CD14-positive monocyte (primary cell): ENCODE results near the gene CHML. TPM values are rescaled to one million over a fixed set of nuclear protein-coding genes. Genes with fewer than 3 reads are reported as not detected.

ENCODE experiments used
- DNase-seq, 3 donors: peaks; one replicate each; pipeline ENCODE4 v3.0.0-alpha.2; 2011 to 2022
- H2AFZ ChIP-seq: 2 replicates; pipeline ENCODE4 v1.6.0; 2012; ENCODE audit warnings: mild to moderate bottlenecking, low read depth, low read length, inconsistent platforms; ENCODE audit not compliant: insufficient read depth, poor library complexity, severe bottlenecking
- H3K27ac ChIP-seq, 2 donors: 1 replicate in 1 of 2; 2 replicates in 1 of 2; pipeline ENCODE4 v1.5.1; 2012 to 2013; ENCODE audit warnings: low read length in 2 of 2, control low read depth in 1 of 2, inconsistent platforms in 1 of 2, low read depth in 1 of 2, mild to moderate bottlenecking in 1 of 2
- H3K27me3 ChIP-seq, 2 donors: one replicate each; pipeline versions ENCODE4 v1.6.0 to v1.6.1; 2011 to 2013; ENCODE audit warnings: low read length in 2 of 2; ENCODE audit not compliant: control insufficient read depth in 2 of 2, insufficient read depth in 2 of 2
- H3K36me3 ChIP-seq, 2 donors: replicated peaks in 1 of 2; 1 replicate in 1 of 2; 2 replicates in 1 of 2; pipeline versions ENCODE4 v1.5.1 to v1.6.1; 2012 to 2013; ENCODE audit warnings: low read length in 2 of 2, control low read depth in 1 of 2, inconsistent platforms in 1 of 2, mild to moderate bottlenecking in 1 of 2; ENCODE audit not compliant: insufficient read depth in 2 of 2, control insufficient read depth in 1 of 2
- H3K4me1 ChIP-seq, 2 donors: 1 replicate in 1 of 2; 2 replicates in 1 of 2; pipeline versions ENCODE4 v1.5.1 to v1.6.1; 2012 to 2013; ENCODE audit warnings: low read length in 2 of 2, control low read depth in 1 of 2, inconsistent platforms in 1 of 2, mild to moderate bottlenecking in 1 of 2, moderate library complexity in 1 of 2; ENCODE audit not compliant: insufficient read depth in 2 of 2, control insufficient read depth in 1 of 2
- H3K4me2 ChIP-seq: replicated peaks from 2 replicates; pipeline ENCODE3; 2012; ENCODE audit warnings: low read length, moderate library complexity, mild to moderate bottlenecking; ENCODE audit not compliant: poor library complexity, severe bottlenecking; ENCODE audit errors: extremely low read depth
- H3K4me3 ChIP-seq, 3 experiments: fragments of 200-600 bp in 1 of 3; sonication (generic) in 1 of 3; replicated peaks in 1 of 3; 1 replicate in 2 of 3; 2 replicates in 1 of 3; pipeline ENCODE4 v1.5.1; 2011 to 2013; ENCODE audit warnings: low read length in 3 of 3, mild to moderate bottlenecking in 3 of 3, control low read depth in 2 of 3, low read depth in 2 of 3, inconsistent platforms in 1 of 3, moderate library complexity in 1 of 3
- H3K79me2 ChIP-seq: 2 replicates; pipeline ENCODE4 v1.6.0; 2012; ENCODE audit warnings: mild to moderate bottlenecking, control low read depth, inconsistent platforms, low read length, moderate library complexity; ENCODE audit not compliant: insufficient read depth
- H3K9ac ChIP-seq: 2 replicates; pipeline ENCODE4 v1.6.0; 2017; ENCODE audit warnings: low read length, mild to moderate bottlenecking; ENCODE audit not compliant: insufficient read depth, poor library complexity, severe bottlenecking
- H3K9me3 ChIP-seq, 2 donors: replicated peaks in 1 of 2; 1 replicate in 1 of 2; 2 replicates in 1 of 2; pipeline versions ENCODE4 v1.5.1 to v1.6.1; 2012 to 2013; ENCODE audit warnings: low read length in 2 of 2, control low read depth in 1 of 2; ENCODE audit not compliant: control insufficient read depth in 1 of 2, insufficient read depth in 1 of 2
- H4K20me1 ChIP-seq: 2 replicates; pipeline ENCODE4 v1.6.0; 2012; ENCODE audit warnings: mild to moderate bottlenecking, low read length, control low read depth, moderate library complexity; ENCODE audit not compliant: insufficient read depth
- H3K27ac Mint-ChIP-seq, 7 donors: one replicate each; pipeline ENCODE4 v1.8.0; 2020; ENCODE audit warnings: mild to moderate bottlenecking in 7 of 7, mixed read lengths in 7 of 7, moderate library complexity in 6 of 7, inconsistent platforms in 2 of 7
- H3K27me3 Mint-ChIP-seq, 3 donors: one replicate each; pipeline ENCODE4 v1.8.0; 2021 to 2022; ENCODE audit warnings: low read depth in 3 of 3, mild to moderate bottlenecking in 3 of 3, mixed read lengths in 3 of 3, moderate library complexity in 3 of 3, inconsistent platforms in 1 of 3
- H3K36me3 Mint-ChIP-seq, 2 donors: one replicate each; pipeline ENCODE4 v1.8.0; 2020; ENCODE audit warnings: mixed read lengths in 2 of 2, inconsistent platforms in 1 of 2, mild to moderate bottlenecking in 1 of 2
- H3K4me1 Mint-ChIP-seq: one replicate; pipeline ENCODE4 v1.8.0; 2020; ENCODE audit warnings: mild to moderate bottlenecking, mixed read lengths
- H3K4me3 Mint-ChIP-seq, 2 donors: one replicate each; pipeline ENCODE4 v1.8.0; 2020; ENCODE audit warnings: mild to moderate bottlenecking in 2 of 2, mixed read lengths in 2 of 2, moderate library complexity in 1 of 2
- H3K9me3 Mint-ChIP-seq, 7 donors: one replicate each; pipeline ENCODE4 v1.8.0; 2020 to 2022; ENCODE audit warnings: mixed read lengths in 7 of 7, mild to moderate bottlenecking in 6 of 7, moderate library complexity in 6 of 7, inconsistent platforms in 2 of 7
- CTCF ChIP-seq: fragments of 200-600 bp; IDR thresholded peaks from one replicate; pipeline ENCODE4 v1.8.0; 2022; ENCODE audit warnings: antibody characterized with exemption, mild to moderate bottlenecking
- WGBS: methylation state at CpG from one replicate; pipeline ENCODE4 v1.1.5; 2013; ENCODE audit warnings: missing lambda C conversion rate; ENCODE audit not compliant: insufficient coverage; 5-methylcytosine and 5-hydroxymethylcytosine counted together
- intact Hi-C, 2 donors: fragments of 100-400 bp; cut with micrococcal nuclease; formaldehyde crosslinking; loops; one replicate each; pipeline versions ENCODE4 v1.15.0 to v1.15.1; 2023
- polyA plus RNA-seq, 3 donors: library from polyadenylated mRNA; depleted of rRNA in 1 of 3; unstranded in 2 of 3; stranded (reverse) in 1 of 3; fragments of 300-500 nt in 2 of 3; fragments of >200 nt in 1 of 3; fragmentation: Illumina TruSeq in 2 of 3; gene quantifications; 1 replicate in 2 of 3; 2 replicates in 1 of 3; pipeline ENCODE4 v1.2.3, GENCODE V29; 2012 to 2021

Gene CHML
- polyA plus RNA-seq, 3 donors = 3.4 to 6.6 (median 3.4) TPM

- Mint-ChIP-seq H3K36me3 (peaks cover 25 to 28% of the 10 kb centered on the region in 2 donors), H3K4me1 (peaks cover 33% of the 10 kb centered on the region), H3K9me3 (no peaks in the 10 kb centered on the region), H3K27ac (no peak overlapping the region), H3K4me3 (no peak overlapping the region), H3K27me3 (no peaks in the 10 kb centered on the region)
- intact Hi-C loops = loop anchor here in 1 of 2 donors (5.0 to 10.0 kb wide), 2 partner anchors 118 to 209 kb away; partner anchors contain the start of genes EXO1 and FH
- Histone ChIP-seq H3K4me3 (peak overlapping the region in 1 of 3 experiments; percentile 21), H3K36me3 (peaks cover 6 to 40% of the 10 kb centered on the region in 2 donors), H3K9ac (no peak overlapping the region), H3K9me3 (no peaks in the 10 kb centered on the region), H2AFZ (no peak overlapping the region), H3K79me2 (peaks cover 86% of the 10 kb centered on the region), H3K27me3 (no peaks in the 10 kb centered on the region), H3K4me2 (peak overlapping the region; percentile 28), H4K20me1 (peaks cover 7% of the 10 kb centered on the region), H3K27ac (peak overlapping the region in 1 of 2 donors; percentile 17), H3K4me1 (peaks cover 28 to 45% of the 10 kb centered on the region in 2 donors)
- no peak for DNase-seq
- no CpG with 5 or more reads among the region's 4 CpGs for WGBS
- TF ChIP-seq CTCF = no peak
Observed at GRCh38 chr1:241635556-241636152, 4.5 kb downstream of the CHML start.

- Histone ChIP-seq H3K36me3 (peaks cover 6 to 40% of the 10 kb centered on the region in 2 donors), H4K20me1 (peaks cover 1% of the 10 kb centered on the region), H3K4me3 (no peak overlapping the region), H3K9me3 (no peaks in the 10 kb centered on the region), H3K9ac (no peak overlapping the region), H3K27ac (no peak overlapping the region), H3K4me1 (peaks cover 16 to 30% of the 10 kb centered on the region in 2 donors), H3K4me2 (no peak overlapping the region), H2AFZ (no peak overlapping the region), H3K27me3 (no peaks in the 10 kb centered on the region), H3K79me2 (peaks cover 76% of the 10 kb centered on the region)
- WGBS = no CpG with 5 or more reads among the region's 3 CpGs
- Mint-ChIP-seq H3K9me3 (no peaks in the 10 kb centered on the region), H3K4me3 (no peak overlapping the region), H3K27me3 (no peaks in the 10 kb centered on the region), H3K27ac (no peak overlapping the region), H3K4me1 (peaks cover 22% of the 10 kb centered on the region), H3K36me3 (peaks cover 25 to 28% of the 10 kb centered on the region in 2 donors)
- DNase-seq = no peak
- TF ChIP-seq CTCF = no peak
- intact Hi-C loops = loop anchor here in 1 of 2 donors (10.0 kb wide), 1 partner anchor 212 kb away; the partner anchor contains the start of gene EXO1
Observed at GRCh38 chr1:241632987-241633386, 7.2 kb downstream of the CHML start.
